Right cardiac atrium (tissue), 5 donors: ENCODE measurements around the gene CLEC16A. TPM values are rescaled to one million over a fixed set of nuclear protein-coding genes. Genes with fewer than 3 reads are reported as not detected.

Experiments
- ATAC-seq, 2 donors: fragments of 200-7000 bp; cut with Tn5 transposase; one replicate each; pipeline versions ENCODE4 v1.8.0 to v1.9.1; 2020; ENCODE audit warnings: moderate library complexity in 2 of 2, mild to moderate bottlenecking in 1 of 2
- DNase-seq, 3 donors: peaks; one replicate each; pipeline ENCODE4 v3.0.0-alpha.2; 2020
- H3K27ac ChIP-seq: one replicate; pipeline ENCODE4 v1.5.1; 2013; ENCODE audit warnings: mild to moderate bottlenecking, low read length, control low read depth, moderate library complexity
- H3K27me3 ChIP-seq: one replicate; pipeline ENCODE4 v1.6.1; 2013; ENCODE audit not compliant: control insufficient read depth, insufficient read depth
- H3K4me1 ChIP-seq: one replicate; pipeline ENCODE4 v1.6.1; 2013; ENCODE audit warnings: low read length; ENCODE audit not compliant: control insufficient read depth, insufficient read depth
- H3K4me3 ChIP-seq: one replicate; pipeline ENCODE4 v1.5.1; 2013; ENCODE audit warnings: low read length, control low read depth
- H3K9me3 ChIP-seq: one replicate; pipeline ENCODE4 v1.6.1; 2013; ENCODE audit warnings: low read length; ENCODE audit not compliant: control insufficient read depth
- WGBS: extraction: QIAGEN DNeasy Blood & Tissue Kit; methylation state at CpG from one replicate; pipeline ENCODE4 v1.1.7; 2013; 5-methylcytosine and 5-hydroxymethylcytosine counted together
- intact Hi-C, 4 donors: fragments of 100-400 bp; cut with DNase I; formaldehyde crosslinking; loops; one replicate each; pipeline versions ENCODE4 v1.11.0 to v1.14.0; 2022 to 2023
- polyA plus RNA-seq: library from polyadenylated mRNA; stranded (reverse); fragments of 200-250 nt; gene quantifications from one replicate; pipeline ENCODE4 v1.2.3, GENCODE V29; 2013
- total RNA-seq, 4 donors: library from RNA; stranded (reverse); fragmentation: NEBNext Ultra II Directional; extraction: Animal tissue kit (Norgen Biotek cat#: 25700); gene quantifications; one replicate each; pipeline ENCODE4 v1.2.1, GENCODE V29; 2021
- donor health status: healthy with polysubstance abuse.
- donor health status: DM: no; HTN: yes; CAD: no.
- donor health status: DM: no; HTN: no; CAD: no.
- donor health status: DM: no; HTN: yes; CAD: no; lungs with severe emphysema.
- donor health status: DM: yes; HTN: yes; CAD: no.

Gene CLEC16A
- total and polyA plus RNA-seq, 5 donors: 14.9 to 31.5 (median 29.2) TPM

DNA sequence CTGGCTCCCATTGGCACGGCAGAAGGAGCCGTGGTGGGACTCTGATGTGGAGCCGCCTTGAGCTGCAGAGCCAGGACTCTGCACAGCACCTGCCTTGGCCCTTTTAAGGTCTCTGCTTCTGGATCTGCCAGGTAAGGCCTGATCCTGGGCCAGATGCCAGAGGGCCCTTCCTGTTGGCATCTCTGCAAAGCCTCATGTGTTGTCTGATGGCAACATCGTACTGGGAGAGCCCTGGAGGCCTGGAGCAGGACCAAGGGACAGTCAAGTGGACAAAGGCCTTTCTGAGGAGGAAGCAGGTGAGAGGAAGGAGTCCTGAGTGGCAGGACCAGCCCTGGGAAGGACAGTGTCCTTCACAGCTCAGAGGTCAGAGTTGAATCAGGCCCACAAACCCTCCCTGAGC is 285.5 kb downstream of the CLEC16A start:
- intact Hi-C loops: no loop called here

DNA sequence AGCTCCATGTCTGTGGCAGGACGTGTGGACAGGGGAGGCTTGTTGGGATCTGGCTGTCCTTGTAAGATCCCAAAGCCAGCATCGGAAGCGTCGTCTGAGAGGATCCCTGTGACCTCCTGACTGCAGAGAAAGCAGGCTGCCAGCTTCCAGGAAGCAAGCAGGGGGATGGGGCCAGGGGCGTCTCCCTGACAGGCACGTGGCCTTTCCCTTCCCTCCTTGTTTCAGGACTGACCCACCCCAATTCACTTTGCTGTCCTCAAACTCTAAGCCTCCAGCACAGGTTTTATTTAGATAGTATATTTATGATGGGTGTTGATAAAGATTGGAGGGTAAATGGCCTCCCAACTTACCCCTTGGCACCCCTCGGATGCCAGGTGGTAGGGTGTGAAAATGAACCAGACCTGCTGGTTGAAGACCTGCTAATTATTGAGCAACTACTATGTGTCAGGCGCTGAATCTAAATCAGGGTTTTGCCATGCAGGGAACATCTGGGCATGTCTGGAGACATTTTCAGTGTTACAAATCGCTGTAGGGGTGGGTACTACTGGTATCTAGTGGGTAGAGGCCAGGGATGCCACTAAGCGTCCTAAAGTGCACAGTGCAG is 287.1 kb downstream of the CLEC16A start:
- intact Hi-C loops: no loop called here
- ATAC-seq: no peak
- no peaks in the 10 kb centered on the region for H3K9me3 ChIP-seq
- no peaks in the 10 kb centered on the region for H3K27me3 ChIP-seq
- H3K4me3 ChIP-seq: no peak overlapping the region
- H3K27ac ChIP-seq: no peak overlapping the region
- 61% methylated on average over 10 of the region's 10 CpGs for WGBS
- no peak for DNase-seq
- H3K4me1 ChIP-seq: no peaks in the 10 kb centered on the region

More for the DNA sequence above, 285.5 kb downstream of the CLEC16A start:
- Histone ChIP-seq H3K9me3 (no peaks in the 10 kb centered on the region), H3K4me1 (peaks cover 4% of the 10 kb centered on the region), H3K27me3 (no peaks in the 10 kb centered on the region), H3K4me3 (no peak overlapping the region), H3K27ac (no peak overlapping the region)
- WGBS: 74% methylated on average over 4 of the region's 4 CpGs
- ATAC-seq (no peak), DNase-seq (no peak)

Other genes starting within 250 kb of the CLEC16A start
- not detected for gene TEKT5, start 249.6 kb upstream of the CLEC16A start, total RNA-seq
- gene TEKT5, start 249.6 kb upstream of the CLEC16A start, polyA plus RNA-seq: 0.07 TPM
- gene NUBP1, start 200.7 kb upstream of the CLEC16A start, total RNA-seq: 10 to 100 TPM; 45.9 to 49.8 (median 47.4) TPM
- 55.9 TPM for gene NUBP1, start 200.7 kb upstream of the CLEC16A start, polyA plus RNA-seq
- 1 to 10 TPM; 1.9 to 3.2 (median 2.0) TPM for gene TVP23A, start 125.8 kb upstream of the CLEC16A start, total RNA-seq
- 1.4 TPM for gene TVP23A, start 125.8 kb upstream of the CLEC16A start, polyA plus RNA-seq
- 1 to 10 TPM; 5.3 to 9.1 (median 7.5) TPM for gene CIITA, start 67.4 kb upstream of the CLEC16A start, total RNA-seq
- 7.3 TPM for gene CIITA, start 67.4 kb upstream of the CLEC16A start, polyA plus RNA-seq
- 100 to 1,000 TPM in 2 of 4 donors, 10 to 100 TPM in 2; 82.2 to 126 (median 101) TPM for gene DEXI, start 2.1 kb upstream of the CLEC16A start, total RNA-seq
- gene DEXI, start 2.1 kb upstream of the CLEC16A start, polyA plus RNA-seq: 127 TPM